NT2/D1 (cell line): ENCODE measurements around the gene MAGI1.

Experiments
- YY1 ChIP-seq: IDR thresholded peaks from 2 replicates; pipeline ENCODE4 v1.6.1; 2011; ENCODE audit not compliant: insufficient read length, insufficient read depth
- ZNF274 ChIP-seq: IDR thresholded peaks from 2 replicates; pipeline ENCODE4 v1.6.1; 2011; ENCODE audit warnings: mild to moderate bottlenecking, low read depth, low read length

DNA sequence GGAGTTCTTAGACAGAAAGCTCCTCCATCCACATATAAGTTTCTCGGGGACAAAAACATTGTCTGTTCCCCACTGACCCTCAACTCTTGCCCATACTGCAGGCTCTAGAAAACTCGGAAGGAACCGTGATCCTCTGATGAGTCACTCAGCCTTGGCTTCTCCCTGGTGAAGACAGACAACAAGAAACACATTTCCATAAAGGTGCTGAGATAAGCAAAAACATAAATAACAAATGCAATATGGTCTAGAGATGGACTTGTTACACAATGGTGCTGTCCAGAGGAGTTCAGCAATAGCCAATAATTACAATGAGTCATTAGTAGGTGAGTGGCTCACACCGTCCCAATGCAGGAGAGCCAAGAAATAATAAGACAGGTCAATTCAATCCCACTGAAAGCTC is 43.7 kb downstream of the MAGI1 start:
- no peak for TF ChIP-seq YY1
- no peak for TF ChIP-seq ZNF274
